Measurements from ENCODE around the gene MFSD12. TPM values are rescaled to one million over a fixed set of nuclear protein-coding genes. Genes with fewer than 3 reads are reported as not detected.
A peak's percentile ranks its signal among the peaks of the same experiment; 100 is the strongest.

The MFSD12 gene
- total RNA-seq, 1 experiment from 2014 or later, result 60.6 TPM

DNA sequence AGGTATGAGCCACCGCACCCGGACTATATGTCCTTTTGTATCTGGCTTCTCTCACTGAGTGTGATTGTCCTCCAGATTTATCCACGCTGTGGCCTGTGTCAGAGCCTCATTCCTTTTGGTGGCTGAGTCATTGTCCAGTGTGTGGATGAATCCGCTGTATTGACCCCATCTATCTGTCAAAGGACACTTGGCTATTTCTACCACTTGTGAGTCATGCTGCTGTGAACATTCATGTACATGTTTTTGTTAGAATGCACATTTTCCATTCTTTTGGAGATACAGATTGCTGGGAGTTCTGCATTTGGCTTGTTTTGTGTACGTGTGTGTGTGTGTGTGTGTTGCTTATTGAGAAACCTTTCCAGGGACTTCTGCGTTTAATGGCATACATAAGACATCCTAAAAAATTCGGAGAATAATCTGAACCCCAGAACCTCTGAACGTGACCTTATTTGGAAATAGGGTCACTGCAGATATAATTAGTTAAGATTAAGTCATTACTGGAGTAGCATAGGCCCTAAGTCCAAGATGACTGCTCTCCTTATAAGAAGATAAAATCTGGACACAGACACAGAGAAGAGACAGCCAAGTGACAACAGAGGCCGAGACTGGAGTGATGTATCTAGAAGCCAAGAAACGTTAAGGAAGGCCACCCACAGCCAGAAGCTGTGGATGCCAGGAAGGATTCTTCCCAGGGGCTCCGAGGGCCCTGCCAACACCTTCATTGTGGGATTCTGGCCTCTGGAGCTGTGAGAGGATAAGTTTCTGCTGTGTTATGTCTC lies 23.0 kb upstream of the MFSD12 start:
- Histone ChIP-seq H3K36me3 (ENCODE audit: control insufficient read depth, insufficient read depth, low read length) (no peaks in the 10 kb centered on the region), H3K27me3 (replicated peaks; ENCODE audit: control insufficient read depth, insufficient read depth, low read length) (no peaks in the 10 kb centered on the region), H3K9me3 (no peaks in the 10 kb centered on the region), H3K4me3 (ENCODE audit: low read depth, low read length) (no peak overlapping the region), H3K4me1 (no peaks in the 10 kb centered on the region)
- no TSS peak for BruUV-seq (replicated peaks)
- no peaks in the 10 kb centered on the region for H3K9me3 Mint-ChIP-seq (ENCODE audit: unreplicated experiment)
- POLR2A ChIA-PET, result no interaction called here
- no peak overlapping the region for H3K4me3 Mint-ChIP-seq (ENCODE audit: unreplicated experiment)
- no peak overlapping the region for H3K27ac Mint-ChIP-seq (ENCODE audit: unreplicated experiment)
- H3K4me1 Mint-ChIP-seq (ENCODE audit: low read depth, unreplicated experiment), result no peaks in the 10 kb centered on the region
- DNase-seq, result no peak
- no peak for TF ChIP-seq CTCF (IDR thresholded peaks at IDR 0.05; ENCODE audit: insufficient read depth in 1 of 2, low read depth in 1 of 2, low read length in 1 of 2, severe bottlenecking in 1 of 2, unreplicated experiment in 1 of 2)
- CTCF ChIA-PET, result no interaction called here
- H3K27me3 Mint-ChIP-seq (ENCODE audit: insufficient read depth, unreplicated experiment), result peaks cover 3% of the 10 kb centered on the region
- H3K36me3 Mint-ChIP-seq (ENCODE audit: insufficient read depth, unreplicated experiment), result no peaks in the 10 kb centered on the region
- intact Hi-C loops (cut with micrococcal nuclease; ENCODE audit: unreplicated experiment), result no loop called here

DNA sequence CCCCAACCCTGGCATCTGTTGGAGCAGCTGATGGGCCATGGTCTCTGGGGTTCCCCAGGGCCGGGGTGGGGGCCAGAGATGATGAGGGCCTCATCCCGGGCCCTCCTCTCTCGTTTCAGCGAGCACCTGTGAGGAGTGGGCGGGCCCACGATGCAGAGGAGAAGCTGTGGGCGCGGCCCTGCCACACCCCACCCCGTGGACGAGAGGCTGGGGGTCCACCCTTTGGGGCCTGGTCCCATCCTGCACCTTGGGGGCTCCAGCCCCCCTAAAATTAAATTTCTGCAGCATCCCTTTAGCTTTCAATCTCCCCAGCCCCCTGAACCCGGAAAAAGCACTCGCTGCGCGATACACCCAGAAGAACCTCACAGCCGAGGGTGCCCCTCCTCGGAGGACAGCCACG lies 21.0 kb upstream of the MFSD12 start:
- intact Hi-C loops (cut with micrococcal nuclease; ENCODE audit: unreplicated experiment), result no loop called here
- Histone ChIP-seq H3K4me3 (ENCODE audit: low read depth, low read length) (no peak overlapping the region), H3K27me3 (replicated peaks; ENCODE audit: control insufficient read depth, insufficient read depth, low read length) (no peaks in the 10 kb centered on the region), H3K9me3 (no peaks in the 10 kb centered on the region), H3K4me1 (no peaks in the 10 kb centered on the region), H3K36me3 (ENCODE audit: control insufficient read depth, insufficient read depth, low read length) (no peaks in the 10 kb centered on the region)
- BruUV-seq (replicated peaks), result no TSS peak
- Mint-ChIP-seq H3K27me3 (ENCODE audit: insufficient read depth, unreplicated experiment) (peaks cover 2% of the 10 kb centered on the region), H3K27ac (ENCODE audit: unreplicated experiment) (no peak overlapping the region), H3K36me3 (ENCODE audit: insufficient read depth, unreplicated experiment) (peaks cover 10% of the 10 kb centered on the region), H3K9me3 (ENCODE audit: unreplicated experiment) (no peaks in the 10 kb centered on the region), H3K4me3 (ENCODE audit: unreplicated experiment) (peak overlapping the region; percentile 27), H3K4me1 (ENCODE audit: low read depth, unreplicated experiment) (no peaks in the 10 kb centered on the region)
- CTCF ChIA-PET, result interaction anchor here (0.7 kb wide), 1 partner anchor 668 kb away, joined by 4 read pairs; the partner anchor contains the start of gene YJU2
- DNase-seq, result no peak
- POLR2A ChIA-PET, result no interaction called here
- TF ChIP-seq CTCF (IDR thresholded peaks at IDR 0.05; ENCODE audit: insufficient read depth in 1 of 2, low read depth in 1 of 2, low read length in 1 of 2, severe bottlenecking in 1 of 2, unreplicated experiment in 1 of 2), result no peak

DNA sequence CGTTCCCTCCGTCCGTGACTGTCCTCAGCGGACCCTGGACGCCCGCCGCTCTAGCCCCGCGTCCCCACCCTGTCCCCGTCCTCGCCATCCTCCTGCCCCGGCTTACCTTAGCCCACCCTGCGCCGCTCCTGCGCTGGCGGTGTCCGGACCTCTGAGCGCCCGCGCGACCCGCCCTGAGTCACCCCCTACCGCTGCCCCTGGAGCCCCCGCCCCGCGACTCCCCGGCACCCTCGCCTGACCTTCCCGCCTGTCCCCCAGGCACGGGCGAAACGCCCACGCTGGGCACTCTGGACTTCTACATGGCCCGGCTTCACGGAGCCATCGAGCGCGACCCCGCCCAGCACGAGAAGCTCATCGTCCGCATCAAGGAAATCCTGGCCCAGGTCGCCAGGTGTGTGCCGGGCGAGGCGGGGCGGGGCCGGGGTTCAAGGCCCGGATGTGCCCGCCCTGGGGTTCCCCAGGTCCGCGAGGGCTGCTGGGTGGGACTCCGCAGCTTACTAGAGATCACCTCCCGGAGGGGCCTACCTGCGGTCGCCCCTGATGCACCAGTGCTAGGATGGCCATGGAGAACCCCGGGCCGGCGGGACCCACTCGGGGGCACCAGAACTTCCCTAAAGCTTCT lies 20.4 kb upstream of the MFSD12 start:
- BruUV-seq (replicated peaks), result no TSS peak
- CTCF ChIA-PET, result interaction anchor here (0.7 kb wide), 1 partner anchor 669 kb away, joined by 4 read pairs; the partner anchor contains the start of gene YJU2
- H3K4me3 ChIP-seq (ENCODE audit: low read depth, low read length), result no peak overlapping the region
- H3K36me3 ChIP-seq (ENCODE audit: control insufficient read depth, insufficient read depth, low read length), result no peaks in the 10 kb centered on the region
- no peaks in the 10 kb centered on the region for H3K9me3 Mint-ChIP-seq (ENCODE audit: unreplicated experiment)
- no peak for DNase-seq
- H3K4me1 ChIP-seq, result no peaks in the 10 kb centered on the region
- no peak overlapping the region for H3K27ac Mint-ChIP-seq (ENCODE audit: unreplicated experiment)
- POLR2A ChIA-PET, result interaction anchor here (0.6 kb wide), 1 partner anchor 80 kb away, joined by 3 read pairs; no protein-coding TSS in a partner anchor
- no peak for TF ChIP-seq CTCF (IDR thresholded peaks at IDR 0.05; ENCODE audit: insufficient read depth in 1 of 2, low read depth in 1 of 2, low read length in 1 of 2, severe bottlenecking in 1 of 2, unreplicated experiment in 1 of 2)
- H3K27me3 ChIP-seq (replicated peaks; ENCODE audit: control insufficient read depth, insufficient read depth, low read length), result no peaks in the 10 kb centered on the region
- peak overlapping the region; percentile 19 for H3K4me3 Mint-ChIP-seq (ENCODE audit: unreplicated experiment)
- no peaks in the 10 kb centered on the region for H3K27me3 Mint-ChIP-seq (ENCODE audit: insufficient read depth, unreplicated experiment)
- no peaks in the 10 kb centered on the region for H3K4me1 Mint-ChIP-seq (ENCODE audit: low read depth, unreplicated experiment)
- no peaks in the 10 kb centered on the region for H3K9me3 ChIP-seq
- H3K36me3 Mint-ChIP-seq (ENCODE audit: insufficient read depth, unreplicated experiment), result peaks cover 11% of the 10 kb centered on the region
- intact Hi-C loops (cut with micrococcal nuclease; ENCODE audit: unreplicated experiment), result no loop called here
